GM12875 (cell line): Measurements from ENCODE around the gene ZNF30.
"Not testable (repeated sequence)": the region's sequence is repeated elsewhere in the genome, so short reads cannot be mapped to it uniquely, and the experiment has no call there.

Experiments
- H3K4me3 ChIP-seq: one replicate; pipeline ENCODE4 v1.5.1; 2011; ENCODE audit warnings: low read depth, low read length, control low read depth
- CTCF ChIP-seq: IDR thresholded peaks from 2 replicates; pipeline ENCODE4 v1.5.1; 2011; ENCODE audit warnings: low read depth, mild to moderate bottlenecking, control low read depth, inconsistent platforms, low read length, moderate library complexity, borderline replicate concordance; ENCODE audit not compliant: insufficient read depth

ZNF30 gene

GRCh38 chr19:34989298-34989697 lies 62.6 kb downstream of the ZNF30 start:
- H3K4me3 ChIP-seq: no peak overlapping the region
- no peak for TF ChIP-seq CTCF

GRCh38 chr19:34990578-34991192 lies 64.0 kb downstream of the ZNF30 start:
- TF ChIP-seq CTCF: no peak
- no peak overlapping the region for H3K4me3 ChIP-seq

GRCh38 chr19:34991542-34992333 lies 65.0 kb downstream of the ZNF30 start:
- no peak overlapping the region for H3K4me3 ChIP-seq
- TF ChIP-seq CTCF: no peak

- not testable (repeated sequence) for H3K4me3 ChIP-seq
Observed at GRCh38 chr19:34992582-34992981, 65.9 kb downstream of the ZNF30 start.

- no peak overlapping the region for H3K4me3 ChIP-seq
- no peak for TF ChIP-seq CTCF
Observed at GRCh38 chr19:34994286-34994642, 67.6 kb downstream of the ZNF30 start.
